IMR-90 (cell line): ENCODE results near the gene GRAMD4. TPM values are rescaled to one million over a fixed set of nuclear protein-coding genes. Genes with fewer than 3 reads are reported as not detected.
A peak's percentile ranks its signal among the peaks of the same experiment; 100 is the strongest.

Source experiments
- ATAC-seq: fragments of 200-7000 bp; cut with Tn5 transposase; 2 replicates; pipeline ENCODE4 v1.9.1; 2020; ENCODE audit warnings: low read depth, mild to moderate bottlenecking, moderate library complexity
- BruUV-seq: library from RNA; stranded (reverse); fragments of 400-500 nt; replicated peaks from 2 replicates; lab custom pipeline; 2021; lab: Mats Ljungman, UMichigan
- CTCF ChIA-PET: fragments of 300-600 bp; formaldehyde crosslinking; extraction: SDS; loops from one replicate; lab custom pipeline; 2021; ENCODE audit warnings: antibody characterized with exemption; lab: Yijun Ruan, JAX
- POLR2A ChIA-PET: fragments of 300-600 bp; sonication (Branson Sonifier 250); formaldehyde crosslinking; loops from one replicate; lab custom pipeline; 2022; ENCODE audit warnings: antibody characterized with exemption; ENCODE audit not compliant: unreplicated experiment; lab: Charles Lee
- DNase-seq: peaks from one replicate; pipeline ENCODE4 v3.0.0; 2013
- H2AFZ ChIP-seq: replicated peaks from 2 replicates; pipeline ENCODE3; 2013; ENCODE audit warnings: low read length, mild to moderate bottlenecking; ENCODE audit not compliant: poor library complexity
- H2AK5ac ChIP-seq: 2 replicates; pipeline ENCODE4 v1.6.1; 2013; ENCODE audit warnings: low read depth, low read length, inconsistent platforms
- H2AK9ac ChIP-seq: replicated peaks from 2 replicates; pipeline ENCODE3; 2013; ENCODE audit warnings: mild to moderate bottlenecking, low read depth, low read length, moderate library complexity; ENCODE audit not compliant: poor library complexity
- H2BK120ac ChIP-seq: 2 replicates; pipeline ENCODE4 v1.6.1; 2013; ENCODE audit warnings: low read depth, low read length, inconsistent platforms
- H2BK15ac ChIP-seq: 3 replicates; pipeline ENCODE4 v1.6.1; 2013; ENCODE audit warnings: low read depth, low read length, inconsistent platforms
- H2BK20ac ChIP-seq: 2 replicates; pipeline ENCODE4 v1.6.1; 2013; ENCODE audit warnings: low read depth, mild to moderate bottlenecking, inconsistent platforms, low read length, moderate library complexity
- H2BK5ac ChIP-seq: 2 replicates; pipeline ENCODE4 v1.6.1; 2013; ENCODE audit warnings: mild to moderate bottlenecking, low read depth, low read length, inconsistent platforms; ENCODE audit not compliant: poor library complexity, severe bottlenecking
- H3K14ac ChIP-seq: replicated peaks from 2 replicates; pipeline ENCODE4 v1.6.1; 2013; ENCODE audit warnings: low read depth, low read length, inconsistent platforms
- H3K18ac ChIP-seq: 2 replicates; pipeline ENCODE4 v1.6.1; 2013; ENCODE audit warnings: low read depth, low read length, control low read depth
- H3K23ac ChIP-seq: 2 replicates; pipeline ENCODE4 v1.6.1; 2013; ENCODE audit warnings: low read depth, low read length, inconsistent platforms
- H3K27ac ChIP-seq: 2 replicates; pipeline ENCODE4 v1.5.1; 2013; ENCODE audit warnings: mild to moderate bottlenecking, control low read depth, low read length; ENCODE audit not compliant: insufficient read depth
- H3K27me3 ChIP-seq: 2 replicates; pipeline ENCODE4 v1.6.1; 2013; ENCODE audit warnings: low read length; ENCODE audit not compliant: control insufficient read depth, insufficient read depth
- H3K36me3 ChIP-seq: 2 replicates; pipeline ENCODE4 v1.6.1; 2013; ENCODE audit warnings: low read length, mixed read lengths; ENCODE audit not compliant: control insufficient read depth, insufficient read depth
- H3K4ac ChIP-seq: 2 replicates; pipeline ENCODE4 v1.6.1; 2013; ENCODE audit warnings: low read depth, low read length, inconsistent platforms
- H3K4me1 ChIP-seq: 2 replicates; pipeline ENCODE4 v1.6.1; 2013; ENCODE audit warnings: low read length, mixed read lengths; ENCODE audit not compliant: control insufficient read depth, insufficient read depth
- H3K4me2 ChIP-seq: 2 replicates; pipeline ENCODE4 v1.6.1; 2013; ENCODE audit warnings: low read depth, mild to moderate bottlenecking, control low read depth, low read length, moderate library complexity
- H3K4me3 ChIP-seq: 2 replicates; pipeline ENCODE4 v1.5.1; 2013; ENCODE audit warnings: low read depth, mild to moderate bottlenecking, control low read depth, low read length, moderate library complexity; ENCODE audit not compliant: insufficient read depth
- H3K56ac ChIP-seq: 2 replicates; pipeline ENCODE4 v1.6.1; 2013; ENCODE audit warnings: low read length, inconsistent platforms; ENCODE audit not compliant: insufficient read depth; ENCODE audit errors: extremely low read depth
- H3K79me1 ChIP-seq, 2 experiments: 2 replicates each; pipeline ENCODE4 v1.6.1; 2013; ENCODE audit warnings: low read length in 2 of 2, inconsistent platforms in 1 of 2, low read depth in 1 of 2
- H3K9ac ChIP-seq: 2 replicates; pipeline ENCODE4 v1.6.1; 2013; ENCODE audit warnings: low read depth, low read length, control low read depth
- H3K9me1 ChIP-seq: 2 replicates; pipeline ENCODE4 v1.6.1; 2013; ENCODE audit warnings: low read length, inconsistent platforms; ENCODE audit not compliant: insufficient read depth
- H3K9me3 ChIP-seq: 2 replicates; pipeline ENCODE4 v1.6.1; 2013; ENCODE audit warnings: low read length; ENCODE audit not compliant: control insufficient read depth, insufficient read depth
- H4K20me1 ChIP-seq: 2 replicates; pipeline ENCODE4 v1.6.1; 2013; ENCODE audit warnings: low read length, inconsistent platforms; ENCODE audit not compliant: insufficient read depth
- H4K5ac ChIP-seq: 2 replicates; pipeline ENCODE4 v1.6.1; 2013; ENCODE audit warnings: mild to moderate bottlenecking, low read depth, low read length, control low read depth
- H4K8ac ChIP-seq, 2 experiments: 2 replicates each; pipeline ENCODE4 v1.6.1; 2013; ENCODE audit warnings: low read depth in 2 of 2, low read length in 2 of 2, control low read depth in 1 of 2, inconsistent platforms in 1 of 2
- H4K91ac ChIP-seq: 2 replicates; pipeline ENCODE4 v1.6.1; 2013; ENCODE audit warnings: low read depth, low read length, inconsistent platforms; ENCODE audit not compliant: insufficient read depth
- BHLHE40 ChIP-seq: fragments of 150-350 bp; IDR thresholded peaks from 2 replicates; pipeline ENCODE4 v1.6.1; 2016; ENCODE audit warnings: mild to moderate bottlenecking, low read depth, low read length
- CEBPB ChIP-seq: IDR thresholded peaks from 2 replicates; pipeline ENCODE4 v1.6.1; 2012; ENCODE audit warnings: low read depth, low read length, improper control_type of control experiment
- MAZ ChIP-seq: IDR thresholded peaks from 2 replicates; pipeline ENCODE4 v1.6.1; 2012; ENCODE audit warnings: low read depth, mild to moderate bottlenecking, low read length, improper control_type of control experiment, moderate library complexity, borderline replicate concordance
- MXI1 ChIP-seq: IDR thresholded peaks from 2 replicates; pipeline ENCODE4 v1.6.1; 2012; ENCODE audit warnings: low read depth, mild to moderate bottlenecking, low read length, moderate library complexity, borderline replicate concordance
- RFX5 ChIP-seq: IDR thresholded peaks from 2 replicates; pipeline ENCODE4 v1.8.0; 2012; ENCODE audit warnings: low read depth, mild to moderate bottlenecking, low read length, moderate library complexity
- WGBS, 2 experiments: methylation state at CpG; one replicate each; pipeline versions ENCODE4 v1.1.5 to v1.1.7; 2013; ENCODE audit warnings: missing lambda C conversion rate in 2 of 2; ENCODE audit not compliant: insufficient read length in 1 of 2; ENCODE audit errors: extremely low coverage in 2 of 2; 5-methylcytosine and 5-hydroxymethylcytosine counted together
- dilution Hi-C: fragments of 300-500 bp; cut with HindIII; formaldehyde crosslinking; loops from one replicate; pipeline ENCODE4 v1.14.3; 2018; ENCODE audit warnings: low sequenced_read_pairs; ENCODE audit not compliant: unreplicated experiment
- in situ Hi-C: fragments of 300-500 bp; cut with MboI; formaldehyde crosslinking; loops from 3 replicates; pipeline ENCODE4 v1.14.3; 2019; ENCODE audit warnings: low sequenced_read_pairs, inconsistent platforms, mixed read lengths
- intact Hi-C: fragments of 100-400 bp; cut with micrococcal nuclease; formaldehyde crosslinking; loops from 2 replicates; pipeline ENCODE4 v1.10.0; 2022
- polyA plus RNA-seq, 3 experiments: library from polyadenylated mRNA; depleted of rRNA; stranded (reverse); fragments of >200 nt; gene quantifications; 2 replicates each; pipeline ENCODE4 v1.2.3, GENCODE V29; 2012; ENCODE audit warnings: low replicate concordance in 1 of 3
- total RNA-seq: library from RNA; depleted of rRNA; stranded (reverse); fragments of >200 nt; gene quantifications from 2 replicates; pipeline ENCODE4 v1.2.3, GENCODE V29; 2012
- TF ChIP-seq, protein P1 (sequence below): fragments of 150-350 bp; IDR thresholded peaks from 2 replicates; pipeline ENCODE4 v1.6.1; 2017; ENCODE audit warnings: mild to moderate bottlenecking, antibody characterized with exemption, low read length, low read depth
- TF ChIP-seq, protein P2 (sequence below): fragments of 150-350 bp; IDR thresholded peaks from 2 replicates; pipeline ENCODE4 v1.6.1; 2016; ENCODE audit warnings: low read depth, mild to moderate bottlenecking, low read length, moderate library complexity, borderline replicate concordance

The GRAMD4 gene
- total and polyA plus RNA-seq, 2 of the 4 experiments (the other 2 are of a cell fraction) = 2.7 to 5.8 TPM

DNA sequence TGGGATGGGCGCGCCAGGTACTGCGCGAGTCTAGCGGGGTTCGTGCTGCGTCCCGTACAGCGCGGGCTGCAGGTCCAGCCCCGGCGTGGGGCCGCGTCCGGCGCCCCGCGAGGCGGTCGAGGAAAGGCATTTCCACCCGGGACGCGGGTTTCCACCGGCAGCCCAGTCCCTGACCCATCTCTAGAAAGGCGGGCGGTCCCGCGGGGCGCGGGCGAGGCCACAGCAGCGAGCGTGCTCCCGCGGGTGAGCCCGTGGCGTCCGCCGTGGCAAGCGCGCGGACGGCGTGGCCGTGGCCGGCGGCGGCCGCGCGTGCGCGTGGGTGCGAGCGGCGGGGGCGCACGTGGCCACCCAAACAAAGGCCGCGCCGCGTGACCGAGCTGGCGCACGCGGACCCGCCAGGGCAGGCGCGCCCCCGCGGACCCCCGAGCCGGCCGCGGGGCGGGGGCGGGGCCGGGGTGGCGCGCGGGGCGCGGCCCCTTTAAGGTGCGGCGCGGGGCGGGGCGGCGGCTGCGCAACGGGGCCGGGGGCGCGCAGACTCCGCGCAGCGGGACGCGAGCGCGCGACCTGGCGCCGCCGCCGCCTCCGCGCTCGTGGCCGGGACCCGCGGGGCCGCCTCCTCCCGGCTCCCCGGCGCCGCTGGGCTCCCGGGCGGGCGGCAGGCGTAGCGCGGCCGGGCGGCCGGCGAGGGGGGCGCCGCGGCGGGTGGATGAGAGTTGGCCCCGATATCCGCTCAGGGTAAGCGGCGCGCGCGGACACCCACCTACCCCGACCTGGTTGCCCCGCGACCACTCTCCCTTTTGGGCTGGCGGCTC is 43.4 kb upstream of the GRAMD4 start:
- no peak overlapping the region for H3K56ac ChIP-seq
- dilution Hi-C loops (no loop called here), intact Hi-C loops (loop anchor here (5.0 kb wide), 2 partner anchors 66 to 101 kb away; no protein-coding TSS in a partner anchor), in situ Hi-C loops (no loop called here)
- peaks cover 12% of the 10 kb centered on the region for H4K20me1 ChIP-seq
- peak overlapping the region; percentile 85 for H4K5ac ChIP-seq
- H3K9me3 ChIP-seq = peaks cover 10% of the 10 kb centered on the region
- CTCF ChIA-PET = no interaction called here
- H3K4ac ChIP-seq = peak overlapping the region; percentile 29; the same call in 1 of the 2 replicates
- H2BK5ac ChIP-seq = no peak overlapping the region
- H4K8ac ChIP-seq = peak overlapping the region; percentile 61 to 70; a peak in 3 of 4 replicates
- H3K79me1 ChIP-seq = peaks cover 12 to 17% of the 10 kb centered on the region in 2 experiments; a peak in 3 of 4 replicates
- H3K27ac ChIP-seq = no peak overlapping the region
- POLR2A ChIA-PET = no interaction called here
- DNase-seq (peak; percentile 35), ATAC-seq (peak; percentile 86)
- no peaks in the 10 kb centered on the region for H3K9me1 ChIP-seq
- 5% methylated on average over 31 of the region's 142 CpGs; no CpG with 5 or more reads in 1 of the 2 experiments for WGBS, 2 experiments
- H2BK15ac ChIP-seq = no peak overlapping the region
- 0 out of 2 replicates have a peak overlapping the region, but pooled peaks have one; percentile 33 for H3K23ac ChIP-seq
- BruUV-seq = no TSS peak
- no peak overlapping the region for H4K91ac ChIP-seq
- peak overlapping the region; percentile 47 for H2AK9ac ChIP-seq
- H2BK20ac ChIP-seq = no peak overlapping the region
- H2AFZ ChIP-seq = peak overlapping the region; percentile 97
- TF ChIP-seq BHLHE40 = peak; percentile 2; the same call in 1 of the 2 replicates
- TF ChIP-seq CEBPB = no peak
- peak; percentile 60; the same call in 1 of the 2 replicates for TF ChIP-seq MXI1
- TF ChIP-seq, protein P1, sequence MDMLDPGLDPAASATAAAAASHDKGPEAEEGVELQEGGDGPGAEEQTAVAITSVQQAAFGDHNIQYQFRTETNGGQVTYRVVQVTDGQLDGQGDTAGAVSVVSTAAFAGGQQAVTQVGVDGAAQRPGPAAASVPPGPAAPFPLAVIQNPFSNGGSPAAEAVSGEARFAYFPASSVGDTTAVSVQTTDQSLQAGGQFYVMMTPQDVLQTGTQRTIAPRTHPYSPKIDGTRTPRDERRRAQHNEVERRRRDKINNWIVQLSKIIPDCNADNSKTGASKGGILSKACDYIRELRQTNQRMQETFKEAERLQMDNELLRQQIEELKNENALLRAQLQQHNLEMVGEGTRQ = 0 out of 2 replicates have a peak, but pooled peaks have one; percentile 4
- TF ChIP-seq, protein P2, sequence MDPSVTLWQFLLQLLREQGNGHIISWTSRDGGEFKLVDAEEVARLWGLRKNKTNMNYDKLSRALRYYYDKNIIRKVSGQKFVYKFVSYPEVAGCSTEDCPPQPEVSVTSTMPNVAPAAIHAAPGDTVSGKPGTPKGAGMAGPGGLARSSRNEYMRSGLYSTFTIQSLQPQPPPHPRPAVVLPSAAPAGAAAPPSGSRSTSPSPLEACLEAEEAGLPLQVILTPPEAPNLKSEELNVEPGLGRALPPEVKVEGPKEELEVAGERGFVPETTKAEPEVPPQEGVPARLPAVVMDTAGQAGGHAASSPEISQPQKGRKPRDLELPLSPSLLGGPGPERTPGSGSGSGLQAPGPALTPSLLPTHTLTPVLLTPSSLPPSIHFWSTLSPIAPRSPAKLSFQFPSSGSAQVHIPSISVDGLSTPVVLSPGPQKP = no peak
- no peak for TF ChIP-seq RFX5
- 0 out of 2 replicates have a peak, but pooled peaks have one; percentile 11 for TF ChIP-seq MAZ
- H3K18ac ChIP-seq = no peak overlapping the region
- H3K14ac ChIP-seq = no peak overlapping the region
- no peak overlapping the region; the same call in 1 of the 2 replicates for H2BK120ac ChIP-seq
- peak overlapping the region; percentile 57 for H3K9ac ChIP-seq
- no peaks in the 10 kb centered on the region for H3K36me3 ChIP-seq
- peak overlapping the region; percentile 73 for H3K4me2 ChIP-seq
- peak overlapping the region; percentile 4; the same call in 1 of the 2 replicates for H2AK5ac ChIP-seq
- H3K4me3 ChIP-seq = peak overlapping the region; percentile 83
- H3K4me1 ChIP-seq = peaks cover 16% of the 10 kb centered on the region
- peaks cover 11% of the 10 kb centered on the region; the same call in 1 of the 2 replicates for H3K27me3 ChIP-seq
